SK-N-SH treated with all-trans-retinoic acid at 6 μM for 48 hours (cell line): ENCODE measurements around the gene SDCCAG8.

Experiments
- ARNTL ChIP-seq: fragments of 450-650 bp; formaldehyde crosslinking; IDR thresholded peaks from 2 replicates; pipeline ENCODE4 v1.5.0; 2020; ENCODE audit warnings: low read depth, mild to moderate bottlenecking, moderate library complexity, borderline replicate concordance
- CREB5 ChIP-seq: fragments of 250-450 bp; sonication (Bioruptor Pico); IDR thresholded peaks from 2 replicates; pipeline ENCODE4 v1.5.1; 2020; ENCODE audit warnings: low read depth, mild to moderate bottlenecking, moderate library complexity
- PATZ1 ChIP-seq: fragments of 250-450 bp; sonication (Bioruptor Pico); IDR thresholded peaks from 2 replicates; pipeline ENCODE4 v1.8.0; 2020; ENCODE audit warnings: mild to moderate bottlenecking, moderate library complexity, borderline replicate concordance
- PPARA ChIP-seq: fragments of 250-450 bp; sonication (Bioruptor Pico); IDR thresholded peaks from 2 replicates; pipeline ENCODE4 v1.5.0; 2020; ENCODE audit warnings: mild to moderate bottlenecking, borderline replicate concordance
- ZC3H10 ChIP-seq: fragments of 250-450 bp; sonication (Bioruptor Pico); IDR thresholded peaks from 2 replicates; pipeline ENCODE4 v1.5.1; 2021; ENCODE audit warnings: mild to moderate bottlenecking, moderate library complexity
- ZFP3 ChIP-seq: fragments of 250-450 bp; sonication (Bioruptor Pico); IDR thresholded peaks from 2 replicates; pipeline ENCODE4 v1.5.0; 2020; ENCODE audit warnings: mild to moderate bottlenecking, moderate library complexity
- ZFP30 ChIP-seq: fragments of 450-650 bp; formaldehyde crosslinking; IDR thresholded peaks from 2 replicates; pipeline ENCODE4 v1.5.0; 2022; ENCODE audit warnings: mild to moderate bottlenecking, moderate library complexity
- ZNF565 ChIP-seq: fragments of 450-650 bp; formaldehyde crosslinking; conservative IDR thresholded peaks from 2 replicates; pipeline ENCODE4 v1.5.0; 2020; ENCODE audit warnings: low read depth, mild to moderate bottlenecking, moderate library complexity

- TF ChIP-seq PPARA (no peak), ZFP3 (CRISPR knock-in tag) (no peak), PATZ1 (CRISPR knock-in tag) (no peak), ZFP30 (CRISPR knock-in tag) (no peak), ARNTL (CRISPR knock-in tag) (no peak), ZNF565 (CRISPR knock-in tag) (no peak), ZC3H10 (CRISPR knock-in tag) (no peak), CREB5 (CRISPR knock-in tag) (no peak)
Measured at GRCh38 chr1:243508303-243508713, 252.5 kb downstream of the SDCCAG8 start.
